K562 (cell line): ENCODE results near the gene THEM4. TPM values are rescaled to one million over a fixed set of nuclear protein-coding genes. Genes with fewer than 3 reads are reported as not detected.

Source experiments
- CHD7 ChIP-seq: fragments of 200-600 bp; sonication (generic); IDR thresholded peaks from one replicate; pipeline ENCODE4 v1.6.1; 2012; ENCODE audit warnings: mild to moderate bottlenecking, low read depth, low read length, inconsistent platforms
- FOXA1 ChIP-seq: fragments of 450-650 bp; IDR thresholded peaks from 2 replicates; pipeline ENCODE4 v1.6.1; 2016; ENCODE audit warnings: mild to moderate bottlenecking, borderline replicate concordance
- MNT ChIP-seq, 2 experiments: fragments of 450-650 bp; conservative IDR thresholded peaks; 2 replicates each; pipeline ENCODE4 v1.6.1; 2017; ENCODE audit warnings: mild to moderate bottlenecking in 2 of 2, moderate library complexity in 2 of 2
- ZNF23 ChIP-seq: fragments of 250-450 bp; sonication (Bioruptor Pico); IDR thresholded peaks from 2 replicates; pipeline ENCODE4 v1.4.0; 2020; ENCODE audit warnings: mild to moderate bottlenecking
- polyA plus RNA-seq, 8 experiments: library from polyadenylated mRNA; depleted of rRNA in 4 of 8; stranded (reverse) in 5 of 8; unstranded in 3 of 8; fragments of >200 nt; fragmentation: Nextera tagmentation in 2 of 8; fragmentation: Illumina TruSeq in 1 of 8; extraction: Ambion mirVana in 2 of 8; extraction: Trizol in 1 of 8; gene quantifications; 2 replicates each; pipeline versions ENCODE4 v1.2.1 to v1.2.3, GENCODE V29; 2011 to 2014; ENCODE audit warnings: inconsistent platforms in 1 of 8, missing spikeins in 1 of 8
- total RNA-seq, 7 experiments: library from RNA; depleted of rRNA in 6 of 7; stranded (reverse); fragments of >200 nt in 6 of 7; fragmentation: Illumina TruSeq in 2 of 7; extraction: Trizol in 2 of 7; gene quantifications; 2 replicates each; pipeline versions ENCODE4 v1.2.1 to v1.2.3, GENCODE V29; 2011 to 2021; ENCODE audit warnings: low replicate concordance in 1 of 7
- TF ChIP-seq, protein P1 (sequence below), 2 experiments: fragments of 450-650 bp in 1 of 2; sonication (generic) in 1 of 2; formaldehyde crosslinking; conservative IDR thresholded peaks; 2 replicates each; pipeline versions ENCODE4 v1.4.0 to v1.8.1; 2020 to 2022; ENCODE audit warnings: mild to moderate bottlenecking in 1 of 2, missing genetic modification reagents in 1 of 2

THEM4 gene
- total and polyA plus RNA-seq, 9 of the 15 experiments (the other 6 are each of a cell fraction or from before 2014, with no cell fraction given) = 8.6 to 71.9 (median 35.3) TPM

DNA sequence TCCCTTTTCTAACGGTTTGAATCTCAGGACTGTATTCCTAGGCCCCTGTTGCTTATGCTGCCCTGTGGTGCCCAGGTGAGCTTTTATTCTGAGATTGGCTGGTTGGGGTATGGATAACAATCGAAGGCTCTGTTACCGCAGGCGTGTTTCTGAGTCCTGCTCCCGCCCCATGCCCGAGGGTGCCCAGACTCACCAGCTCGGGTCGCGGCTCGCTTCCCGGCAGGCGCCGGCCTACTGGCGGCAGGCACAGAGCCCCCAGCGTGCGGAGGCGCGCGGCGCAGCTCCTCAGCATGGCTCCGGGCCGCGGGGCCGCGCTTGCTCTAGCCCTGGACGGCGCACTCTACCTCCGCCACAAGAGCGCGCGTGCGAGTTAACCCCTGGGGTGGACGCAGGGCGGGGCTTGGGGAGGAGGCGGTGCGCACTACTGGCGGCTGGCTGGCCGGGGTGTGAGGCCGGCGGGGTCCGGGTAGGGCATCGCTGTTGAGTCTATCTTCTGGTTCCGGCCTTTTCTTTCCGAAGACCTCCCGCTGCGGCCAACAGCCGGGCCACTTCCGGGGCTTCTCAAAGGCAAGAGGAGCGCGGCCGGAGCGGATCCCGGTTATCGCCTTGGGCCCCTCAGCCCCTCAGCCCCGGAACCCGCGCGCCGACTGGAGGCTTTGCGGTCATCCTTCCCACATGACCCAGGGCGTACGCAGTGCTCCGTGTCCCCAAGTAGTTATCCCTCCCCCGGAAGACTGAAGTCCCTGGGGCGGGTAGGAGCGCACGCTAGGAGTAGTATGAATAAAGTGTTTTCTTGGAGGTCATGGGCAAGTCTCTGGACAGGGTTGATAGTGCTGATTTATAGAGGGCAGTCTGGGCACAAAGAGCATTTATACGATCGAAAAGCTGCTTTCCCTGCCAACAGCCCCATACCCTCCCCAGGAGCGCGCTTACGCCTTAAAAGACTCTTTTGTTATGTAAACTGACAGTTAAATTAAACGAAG, at the start of gene THEM4 (continued):
- TF ChIP-seq CHD7 (no peak), FOXA1 (no peak), ZNF23 (CRISPR knock-in tag) (no peak), MNT (conservative IDR thresholded peaks at IDR 0.05) (peak; percentile 66 to 89)
- TF ChIP-seq, protein P1, sequence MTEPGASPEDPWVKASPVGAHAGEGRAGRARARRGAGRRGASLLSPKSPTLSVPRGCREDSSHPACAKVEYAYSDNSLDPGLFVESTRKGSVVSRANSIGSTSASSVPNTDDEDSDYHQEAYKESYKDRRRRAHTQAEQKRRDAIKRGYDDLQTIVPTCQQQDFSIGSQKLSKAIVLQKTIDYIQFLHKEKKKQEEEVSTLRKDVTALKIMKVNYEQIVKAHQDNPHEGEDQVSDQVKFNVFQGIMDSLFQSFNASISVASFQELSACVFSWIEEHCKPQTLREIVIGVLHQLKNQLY (CRISPR knock-in tag; conservative IDR thresholded peaks at IDR 0.05) = no peak
